NOMO-1 treated with dmso at 0.1 percent for 144 hours (cell line): ENCODE data around the gene BHLHE41.

ENCODE experiments used
- DNase-seq: peaks from one replicate; lab custom pipeline; 2025; ENCODE audit not compliant: unreplicated experiment; lab: John Stamatoyannopoulos, UW

BHLHE41 gene

DNA sequence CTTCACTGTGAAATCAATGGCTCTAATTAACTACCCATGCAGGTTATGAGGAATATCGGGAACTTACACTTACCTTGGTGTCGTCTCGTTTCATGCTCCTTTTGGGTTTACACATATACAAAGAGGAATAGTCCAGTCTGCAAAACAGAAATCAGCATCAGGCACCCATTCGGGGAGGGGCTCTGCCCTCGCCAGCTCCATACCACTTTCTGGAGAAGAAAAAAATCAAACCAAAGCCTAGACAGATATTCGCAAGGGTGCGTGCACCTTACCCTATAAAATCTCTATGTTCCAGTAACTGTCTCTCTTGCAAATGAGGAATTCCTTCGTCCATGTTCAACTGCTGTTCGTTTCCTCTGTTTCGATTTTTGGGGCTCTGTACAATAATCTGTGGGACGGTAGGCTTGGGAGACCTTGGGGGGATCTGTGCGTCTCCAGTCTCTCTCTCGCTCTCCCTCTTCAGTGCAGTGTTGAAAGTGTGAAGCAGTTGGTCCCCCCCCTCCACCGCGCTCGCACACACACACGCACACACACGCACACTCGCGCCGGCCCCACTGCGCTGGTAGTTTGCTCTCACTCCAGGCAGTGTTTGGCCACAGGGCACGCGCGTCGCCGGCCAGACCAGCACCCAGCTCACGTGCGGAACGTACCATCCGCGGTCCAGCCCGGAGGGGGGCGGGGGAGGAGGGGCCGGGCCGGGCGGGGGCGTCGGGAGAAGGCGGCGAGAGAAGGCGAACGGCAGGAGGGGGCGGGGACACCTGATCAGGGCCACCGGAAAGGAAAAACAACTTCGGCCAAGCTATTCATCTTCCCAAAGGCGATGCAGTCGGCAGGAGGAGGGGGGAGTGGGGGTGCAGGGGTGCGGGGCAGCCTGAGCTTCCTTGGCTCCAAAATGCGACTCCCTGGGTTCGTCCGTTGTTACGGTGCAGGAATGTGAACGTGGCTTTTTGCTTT, at the start of gene BHLHE41:
Gene BHLHE41 (minus strand): TSS at position 592 of the 954 bp plus-strand sequence. CDS start 258 bp downstream, at position 334.
- DNase-seq, result no peak

DNA sequence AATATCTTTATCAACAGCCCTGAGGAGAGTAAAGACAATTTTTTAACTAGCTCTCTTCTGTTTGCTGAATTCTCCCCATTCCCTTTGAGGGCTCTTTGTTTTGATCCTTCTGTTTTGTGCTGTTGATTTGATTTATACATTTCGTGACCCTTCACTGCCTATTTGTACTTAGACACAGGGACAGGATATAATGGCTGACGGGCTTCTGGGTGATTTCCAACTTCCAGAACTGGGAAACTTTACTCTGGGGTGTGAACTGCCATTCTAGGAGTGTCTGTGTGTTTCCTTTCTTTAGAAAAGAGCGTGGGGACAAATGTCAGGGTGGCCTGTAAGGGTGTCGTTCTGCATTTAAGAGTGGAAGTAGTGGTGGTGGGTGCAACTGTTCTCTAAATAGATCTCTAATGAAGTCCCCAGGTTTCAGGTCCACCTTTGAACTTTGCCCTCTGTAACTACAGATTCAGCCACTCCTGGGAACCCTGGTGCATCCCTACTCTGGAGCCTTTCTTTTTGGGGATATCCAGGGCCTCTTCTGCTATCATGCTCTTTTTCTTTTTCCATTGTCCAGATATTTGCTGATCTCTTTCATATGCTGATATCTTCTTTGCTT, 48.2 kb upstream of the BHLHE41 start:
- DNase-seq, result no peak

DNA sequence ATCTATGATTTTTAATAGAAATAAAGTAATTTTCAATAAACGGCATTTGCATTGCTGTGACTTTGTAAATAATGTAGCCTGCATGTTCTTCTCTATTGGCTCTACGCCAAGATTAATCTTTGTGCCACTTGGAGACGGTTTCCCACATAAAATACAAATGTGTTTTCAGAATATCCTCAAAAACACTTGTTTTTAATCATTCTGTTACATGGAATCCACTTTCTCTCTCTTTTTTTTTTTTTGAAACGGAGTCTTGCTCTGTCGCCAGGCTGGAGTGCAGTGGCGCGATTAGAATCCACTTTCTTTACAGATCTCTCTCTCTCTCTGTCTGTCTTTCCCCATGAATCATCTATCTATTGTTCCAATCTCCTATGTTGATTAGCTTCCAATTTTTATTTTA, 47.7 kb upstream of the BHLHE41 start:
- DNase-seq, result no peak

DNA sequence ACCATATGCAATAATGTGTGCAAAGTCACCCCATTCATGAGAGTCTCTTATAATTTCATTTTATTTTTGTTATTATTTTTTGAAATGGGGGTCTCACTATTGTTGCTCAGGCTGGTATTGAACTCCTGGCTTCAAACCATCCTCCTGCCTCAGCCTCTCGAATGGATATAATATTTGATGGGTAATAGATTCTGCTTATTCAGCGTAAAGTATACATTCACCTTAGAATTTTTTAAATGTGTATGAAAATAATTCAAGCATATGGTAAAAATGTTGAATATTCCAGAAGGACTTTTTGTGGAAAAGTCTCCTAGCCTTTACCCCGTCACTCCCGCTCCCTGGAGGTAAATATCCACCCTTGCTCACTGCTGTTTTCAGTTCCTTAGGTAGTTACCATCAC, 47.2 kb upstream of the BHLHE41 start:
- no peak for DNase-seq

DNA sequence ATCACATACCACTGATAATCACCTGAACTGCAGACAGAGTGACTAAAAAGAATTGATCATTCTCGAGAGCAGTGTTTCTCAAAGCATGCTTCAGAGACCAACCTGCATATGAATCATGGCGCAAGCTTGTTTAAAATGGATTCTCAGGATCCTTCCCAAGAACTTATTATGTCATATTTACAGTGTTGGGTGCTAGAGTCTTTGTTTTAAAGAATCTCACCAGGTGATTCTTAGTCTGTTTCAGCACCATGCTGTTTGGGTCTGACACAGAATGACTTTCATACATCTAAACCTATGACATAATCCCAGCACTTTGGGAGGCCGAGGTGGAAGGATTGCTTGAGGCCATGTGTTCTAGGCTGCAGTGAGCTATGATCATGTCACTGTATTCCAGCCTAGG, 39.3 kb upstream of the BHLHE41 start:
- no peak for DNase-seq

DNA sequence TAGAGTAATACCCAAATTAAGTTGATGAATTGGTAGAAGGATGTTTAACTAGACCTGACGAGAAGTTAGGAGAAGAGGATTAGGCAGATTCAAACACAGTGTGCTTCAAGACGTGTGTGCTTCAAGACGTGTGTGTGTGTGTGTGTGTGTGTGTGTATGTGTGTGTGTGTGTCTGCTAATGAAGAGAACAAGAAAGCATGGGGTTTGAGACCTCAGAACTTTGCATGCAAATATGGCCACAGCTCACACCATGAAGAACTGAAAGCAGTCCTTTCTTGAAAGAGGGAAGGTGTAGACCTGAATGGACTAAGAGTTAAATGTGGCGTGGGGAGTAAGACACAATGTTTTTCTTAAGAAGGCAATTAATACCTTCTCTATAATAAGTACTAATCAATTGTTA, 38.1 kb upstream of the BHLHE41 start:
- no peak for DNase-seq

DNA sequence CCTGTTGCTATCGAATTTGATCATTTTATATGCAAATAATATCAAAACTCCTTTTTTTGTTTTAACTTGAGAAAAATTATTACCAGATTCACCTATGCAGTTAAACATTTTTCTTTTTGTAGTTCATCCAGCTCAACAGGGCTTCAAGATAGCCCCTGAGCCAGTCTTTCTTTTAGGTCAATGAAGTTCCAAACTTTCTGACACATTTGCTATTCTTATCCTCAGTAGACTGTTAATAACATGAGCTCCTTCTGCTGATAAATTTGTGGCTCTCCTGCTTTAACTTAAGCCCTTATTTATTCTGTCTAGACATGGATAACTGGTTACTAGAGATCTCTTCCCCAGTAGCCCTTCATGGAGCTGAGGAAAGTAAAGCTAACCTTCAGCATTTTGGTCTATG, 37.3 kb upstream of the BHLHE41 start:
- DNase-seq, result no peak

DNA sequence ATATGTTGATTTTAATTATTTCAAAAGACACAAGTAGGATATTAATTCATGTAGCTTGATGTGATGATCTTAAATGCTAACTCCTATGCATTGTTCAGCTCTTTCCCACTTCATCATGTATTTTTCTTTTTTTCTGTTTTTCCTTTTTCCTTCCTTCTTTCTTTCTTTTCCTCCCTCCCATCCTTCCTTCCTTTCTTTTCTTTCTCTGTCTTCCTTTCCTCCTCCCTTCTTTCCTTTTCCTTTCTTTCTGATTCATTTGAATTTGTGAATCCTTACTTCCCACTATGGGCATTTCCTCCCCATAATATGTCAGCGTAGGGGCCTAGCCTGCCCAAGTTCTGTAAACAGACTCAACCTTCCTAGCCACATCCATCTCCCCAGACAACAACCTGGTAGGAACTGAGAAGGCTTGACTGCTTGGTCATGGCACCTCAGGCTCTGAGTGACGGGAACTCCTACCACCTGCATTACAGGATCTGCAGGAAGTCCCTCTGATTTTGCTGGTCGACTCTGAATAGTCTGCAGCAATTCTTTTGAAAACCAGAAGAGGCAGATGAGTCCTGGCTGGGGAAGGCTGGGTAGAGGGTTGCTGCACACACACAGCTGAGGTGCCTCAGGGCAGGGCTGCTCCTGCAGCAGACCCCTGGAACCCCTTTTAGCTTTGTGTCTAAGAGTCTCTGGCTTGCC, 33.4 kb upstream of the BHLHE41 start:
- DNase-seq, result no peak

DNA sequence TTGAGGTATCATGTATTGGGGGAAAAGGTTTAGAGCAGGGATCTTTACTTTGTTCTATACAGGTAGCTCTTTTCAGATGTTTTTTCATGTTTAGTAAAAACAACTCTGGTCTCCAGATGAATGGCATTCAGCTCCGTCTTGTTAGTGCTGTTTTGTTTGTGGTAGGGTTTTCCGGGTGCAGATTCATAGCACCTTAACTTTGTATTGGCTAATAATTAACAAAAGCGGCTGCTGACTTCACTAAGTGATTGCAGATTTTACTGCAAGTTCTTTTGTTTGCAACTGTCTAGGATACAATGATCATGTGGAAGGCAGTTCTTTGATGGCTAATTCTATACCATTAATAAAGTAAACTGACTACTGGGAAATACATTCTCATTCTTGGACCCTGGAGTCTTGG, 32.2 kb upstream of the BHLHE41 start:
- no peak for DNase-seq

DNA sequence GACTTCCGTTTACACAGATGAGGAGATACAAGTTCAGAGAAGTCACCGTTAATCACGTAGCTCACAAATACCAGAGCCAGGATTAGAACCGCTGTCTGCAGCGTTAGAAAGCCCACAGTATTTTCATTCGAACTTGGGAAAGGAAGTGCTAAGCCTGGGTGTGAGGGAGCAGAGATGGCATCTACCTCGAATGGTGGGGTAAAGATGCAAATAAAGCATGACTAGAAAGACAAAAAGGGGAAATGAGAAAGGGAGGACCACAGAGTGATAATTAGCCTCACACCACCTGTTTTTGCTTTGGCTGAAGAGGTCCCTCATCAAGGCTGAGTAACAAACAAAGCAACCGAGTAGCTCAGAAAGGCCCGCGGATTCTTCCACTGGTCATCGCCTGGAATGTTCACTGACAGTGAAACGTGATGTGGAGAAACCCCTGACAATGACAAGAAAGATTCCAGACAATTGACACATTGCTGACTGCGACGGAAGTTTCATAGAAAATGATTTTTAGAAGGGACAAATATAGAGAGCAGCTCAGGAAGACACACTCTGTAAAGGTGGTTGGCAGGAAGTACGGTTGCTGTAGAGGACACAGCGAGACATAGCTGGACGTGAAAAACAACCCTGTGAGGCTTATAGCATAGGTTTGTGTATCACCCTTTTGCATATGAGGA, 31.5 kb upstream of the BHLHE41 start:
- peak; percentile 17 for DNase-seq

DNA sequence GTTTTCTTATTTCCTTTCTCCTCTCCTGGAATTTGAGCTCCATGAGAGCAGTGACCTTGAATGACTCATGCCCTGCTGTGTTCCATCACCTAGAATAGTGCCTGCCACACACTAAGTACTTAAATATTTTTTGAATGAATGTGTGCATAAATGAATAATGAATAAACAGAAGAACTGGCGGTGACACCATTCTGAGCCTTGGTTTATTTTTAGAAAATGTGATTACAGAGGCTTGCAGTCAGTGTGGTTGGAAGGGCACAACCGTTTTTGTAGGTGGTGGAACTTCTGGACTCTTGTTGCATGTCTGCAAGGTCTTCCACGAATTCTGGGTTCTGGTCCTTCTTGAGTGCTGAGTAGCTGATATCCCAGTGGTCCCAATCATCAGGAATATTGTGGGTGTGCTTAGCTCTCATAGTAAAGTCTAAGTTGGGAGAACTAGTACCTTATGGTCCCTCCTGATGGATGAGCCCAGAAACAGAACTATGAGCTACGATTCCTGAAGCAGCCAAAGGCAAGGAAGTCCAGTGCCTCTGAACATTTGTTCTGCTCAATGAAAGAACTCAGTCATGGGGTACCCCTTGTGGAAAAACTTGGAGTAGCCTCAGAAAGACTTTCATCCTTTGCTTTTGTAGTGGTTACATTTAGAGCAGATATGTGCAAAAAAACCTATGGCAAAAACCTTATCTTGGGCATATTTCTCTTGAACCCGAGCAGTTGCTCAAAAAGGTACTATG, 28.8 kb upstream of the BHLHE41 start:
- DNase-seq, result no peak

DNA sequence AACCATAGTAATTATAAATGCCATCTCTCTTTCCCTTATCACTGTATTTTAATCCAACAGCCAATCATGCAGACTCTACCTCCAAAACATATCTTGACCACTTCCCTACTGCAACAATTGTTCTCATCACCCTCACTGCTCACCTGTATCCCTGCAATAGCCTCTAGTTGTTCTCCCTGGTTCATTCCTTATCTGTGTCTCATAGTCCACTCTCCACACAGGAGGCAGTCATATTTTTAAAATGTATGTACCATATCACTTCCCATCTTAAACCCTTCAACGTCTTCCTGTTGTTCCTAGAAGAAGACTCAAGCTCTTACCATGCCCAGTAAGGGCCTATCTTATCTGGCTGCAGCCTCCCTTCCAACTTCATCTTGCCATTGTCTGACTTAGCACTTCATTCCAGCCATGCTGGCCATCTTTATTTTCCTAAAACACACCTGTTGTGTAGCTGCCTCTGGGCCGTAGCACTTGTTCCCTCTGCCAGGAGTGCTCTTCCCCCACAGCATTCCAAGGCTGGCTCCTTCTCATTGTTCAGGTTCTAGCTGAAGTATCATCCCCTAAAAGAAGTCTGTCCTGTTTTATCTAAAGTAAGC, 27.8 kb upstream of the BHLHE41 start:
- no peak for DNase-seq

DNA sequence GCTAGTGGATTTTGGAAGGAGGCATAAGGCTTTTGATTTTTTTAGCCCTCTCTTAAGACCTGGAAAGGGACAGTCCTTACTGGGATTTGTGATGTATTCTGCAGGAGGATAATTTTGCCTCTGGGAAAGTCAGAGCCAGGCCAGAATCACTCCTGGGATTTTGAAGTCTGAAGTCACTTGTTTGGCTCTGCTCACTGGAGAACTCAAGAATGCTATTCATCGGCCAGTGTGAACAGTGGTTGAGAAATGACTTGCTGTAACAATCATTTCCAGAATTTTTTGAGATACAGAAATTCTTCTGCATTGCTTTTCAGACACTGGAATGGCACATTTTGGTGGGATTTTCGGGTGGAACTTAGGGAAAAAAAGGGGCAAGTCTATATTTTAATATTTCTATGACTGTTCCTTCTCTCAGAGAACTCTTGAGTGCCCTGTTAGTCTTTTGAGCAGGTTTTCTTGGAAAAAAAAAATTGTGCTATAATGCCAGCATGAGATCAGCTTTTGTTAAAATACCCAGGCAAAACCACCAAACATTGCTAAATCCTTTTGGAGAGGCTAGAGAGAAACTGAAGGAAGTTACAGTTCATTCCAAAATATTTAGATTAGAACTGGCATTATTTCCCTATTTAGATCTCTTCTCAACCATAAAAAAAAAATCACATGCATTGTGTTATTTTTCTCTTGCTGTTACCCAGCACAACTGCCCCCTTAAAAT, 26.1 kb upstream of the BHLHE41 start:
- no peak for DNase-seq

DNA sequence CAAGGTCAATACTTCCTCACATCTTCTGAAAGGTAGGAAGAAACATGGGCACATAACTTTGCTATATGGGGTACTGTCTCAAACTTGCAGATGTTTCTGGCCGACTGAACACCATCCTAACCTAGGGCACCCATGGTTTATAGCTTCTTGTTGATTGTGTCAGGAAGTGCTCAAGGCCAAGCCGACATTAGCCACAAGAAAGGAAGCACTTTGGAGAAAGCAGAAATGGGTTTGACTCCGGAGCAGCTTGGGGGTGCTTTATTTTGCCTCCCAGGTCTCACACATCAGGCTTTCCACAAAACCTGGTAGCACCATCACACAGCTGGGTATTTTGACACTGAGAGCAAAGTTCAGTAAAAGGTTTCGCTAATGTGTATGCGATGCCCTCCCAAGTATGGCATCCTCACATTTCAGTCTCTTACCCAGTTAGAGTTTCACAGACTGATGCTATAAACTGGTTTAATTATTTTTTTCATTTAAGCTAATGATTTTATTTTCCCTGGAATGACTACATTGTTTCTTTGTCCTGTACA, 25.2 kb upstream of the BHLHE41 start:
- no peak for DNase-seq

DNA sequence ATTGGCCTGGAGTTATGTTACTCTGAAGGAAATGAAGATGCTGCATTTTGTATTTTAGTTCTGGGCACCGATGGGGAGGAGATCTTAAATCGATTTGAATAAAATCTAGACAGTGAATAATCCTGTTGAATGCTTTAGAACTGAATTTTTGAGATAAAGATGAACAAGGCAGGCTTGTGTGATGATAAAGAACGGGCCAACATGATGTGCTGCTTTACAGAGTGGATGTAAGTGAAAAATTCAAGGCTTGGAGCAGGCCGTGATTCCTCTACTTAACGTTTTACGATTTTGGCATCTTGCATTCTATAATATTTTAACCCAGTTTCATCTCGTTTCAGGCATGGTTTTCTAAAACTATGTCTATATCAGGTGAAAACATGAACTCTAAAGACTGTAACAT, 23.5 kb upstream of the BHLHE41 start:
- no peak for DNase-seq

DNA sequence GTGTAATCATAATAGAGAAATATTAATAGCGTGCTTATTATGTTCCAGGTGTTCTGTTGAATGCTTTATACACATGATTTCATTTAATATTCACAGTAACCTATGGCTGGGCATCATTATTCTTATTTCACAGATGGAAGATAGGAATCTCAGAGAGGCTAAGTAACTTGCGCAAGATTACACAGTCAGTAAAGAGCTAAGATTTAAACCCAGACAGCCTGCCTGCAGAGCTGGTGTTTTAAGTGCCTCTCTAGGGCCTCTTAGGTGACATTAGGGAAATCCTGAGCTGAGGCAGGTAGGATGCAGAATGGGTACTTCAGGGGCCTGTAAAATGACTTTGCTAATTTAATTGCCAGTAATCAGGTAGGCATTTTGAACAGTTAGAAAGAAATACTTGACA, 18.5 kb upstream of the BHLHE41 start:
- DNase-seq, result no peak

DNA sequence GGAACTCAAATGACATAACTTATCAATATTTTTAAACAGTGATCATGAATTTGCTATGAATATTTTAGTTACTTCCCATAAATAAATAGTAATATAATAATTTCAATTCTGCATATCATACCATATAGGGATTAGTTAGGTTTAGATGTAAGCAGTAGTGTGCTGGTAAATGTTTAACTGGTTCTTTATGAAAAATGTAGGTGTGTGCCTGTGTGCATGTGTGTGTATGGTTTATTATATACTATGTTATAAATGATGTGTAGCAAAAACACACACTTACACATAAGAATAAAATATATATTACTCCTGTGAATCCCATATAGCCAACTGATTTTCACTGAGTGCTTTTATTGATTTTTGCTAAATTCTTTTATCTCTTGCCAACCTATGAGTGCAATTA, 14.0 kb upstream of the BHLHE41 start:
- DNase-seq, result no peak

DNA sequence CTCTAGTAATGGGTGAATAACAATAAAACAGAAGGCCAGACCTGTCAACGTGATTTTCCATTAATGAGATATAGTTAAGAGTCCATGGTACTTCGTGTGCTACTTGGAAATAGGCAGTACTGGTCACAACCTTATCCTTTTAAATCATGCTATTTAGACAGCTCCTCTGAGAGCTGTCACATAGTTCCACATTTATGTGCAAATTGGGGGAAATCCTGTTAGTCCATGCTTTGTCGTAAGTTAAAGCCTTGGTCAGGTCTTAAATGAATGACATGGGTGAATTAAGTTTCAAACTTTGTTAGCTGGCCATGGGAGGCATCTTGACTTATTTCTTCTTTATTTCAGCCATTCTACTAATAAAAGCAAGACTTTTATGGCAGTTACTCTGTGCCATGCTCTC, 11.9 kb upstream of the BHLHE41 start:
- DNase-seq, result no peak

DNA sequence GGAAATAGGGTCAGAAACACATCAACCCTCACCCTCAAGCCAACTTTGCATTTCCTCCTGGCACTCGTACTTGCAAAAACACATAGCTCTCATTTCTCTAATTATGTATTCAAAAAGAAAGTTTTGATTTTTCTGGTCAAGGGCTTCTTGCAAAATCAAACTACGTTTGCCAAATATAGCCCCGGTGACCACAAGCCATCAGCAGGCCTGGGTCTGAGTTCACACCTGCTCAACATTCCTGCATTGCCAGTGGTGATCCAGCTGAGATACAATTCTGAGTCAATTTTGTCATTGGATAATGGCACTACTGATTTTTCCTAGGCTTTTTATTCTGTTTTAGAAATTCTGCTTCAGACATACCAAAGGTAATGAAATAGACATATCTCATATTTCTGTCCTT, 10.7 kb upstream of the BHLHE41 start:
- no peak for DNase-seq
